Neural cell (in vitro differentiated cells): ENCODE data around the gene TMEM202. TPM values are rescaled to one million over a fixed set of nuclear protein-coding genes. Genes with fewer than 3 reads are reported as not detected.

Experiments used
- H2AFZ ChIP-seq: fragments of 200-600, 300-800 bp; sonication (generic), shearing (Covaris generic); 2 replicates; pipeline ENCODE4 v1.6.0; 2014; ENCODE audit warnings: low read depth, mild to moderate bottlenecking, antibody characterized with exemption, low read length, moderate library complexity
- H3F3A ChIP-seq: fragments of 200-600 bp; shearing (Covaris generic); 2 replicates; pipeline ENCODE4 v1.6.1; 2016; ENCODE audit warnings: mild to moderate bottlenecking, moderate library complexity, mixed read lengths, antibody characterized with exemption, low read length; ENCODE audit not compliant: insufficient read depth, poor library complexity, severe bottlenecking
- H3K27ac ChIP-seq: fragments of 200-600, 300-800 bp; sonication (generic), shearing (Covaris generic); 2 replicates; pipeline ENCODE4 v1.5.1; 2014; ENCODE audit warnings: mild to moderate bottlenecking, low read length, moderate library complexity
- H3K27me3 ChIP-seq: fragments of 300-800, 200-600 bp; sonication (generic), shearing (Covaris generic); 2 replicates; pipeline ENCODE4 v1.6.0; 2014; ENCODE audit warnings: mild to moderate bottlenecking, low read depth, low read length, moderate library complexity; ENCODE audit not compliant: insufficient read depth
- H3K36me3 ChIP-seq: fragments of 300-800, 200-600 bp; sonication (generic), shearing (Covaris generic); 2 replicates; pipeline ENCODE4 v1.5.1; 2014; ENCODE audit warnings: mild to moderate bottlenecking, antibody characterized with exemption, low read length, moderate library complexity; ENCODE audit not compliant: insufficient read depth
- H3K4me2 ChIP-seq: fragments of 300-800, 200-600 bp; sonication (generic), shearing (Covaris generic); 2 replicates; pipeline ENCODE4 v1.6.0; 2014; ENCODE audit warnings: mild to moderate bottlenecking, low read length
- H3K4me3 ChIP-seq: fragments of 300-800, 200-600 bp; sonication (generic), shearing (Covaris generic); 2 replicates; pipeline ENCODE4 v1.5.1; 2014; ENCODE audit warnings: mild to moderate bottlenecking, low read length, moderate library complexity
- H3K79me2 ChIP-seq: fragments of 200-600 bp; shearing (Covaris generic); replicated peaks from 2 replicates; pipeline ENCODE4 v1.6.0; 2014; ENCODE audit warnings: mild to moderate bottlenecking, low read length, moderate library complexity; ENCODE audit not compliant: insufficient read depth
- H3K9ac ChIP-seq: fragments of 300-800, 200-600 bp; sonication (generic), shearing (Covaris generic); 2 replicates; pipeline ENCODE4 v1.6.1; 2016; ENCODE audit warnings: mild to moderate bottlenecking, low read length, mixed read lengths
- H3K9me2 ChIP-seq: fragments of 200-600 bp; shearing (Covaris generic); 2 replicates; pipeline ENCODE4 v1.6.1; 2016; ENCODE audit warnings: mild to moderate bottlenecking, low read length, mixed read lengths; ENCODE audit not compliant: insufficient read depth
- H3K9me3 ChIP-seq: fragments of 200-600, 300-800 bp; sonication (generic), shearing (Covaris generic); 2 replicates; pipeline ENCODE4 v1.6.1; 2016; ENCODE audit warnings: mild to moderate bottlenecking, mixed run types, low read length, moderate library complexity, mixed read lengths
- H4K20me1 ChIP-seq: fragments of 200-600 bp; shearing (Covaris generic); 2 replicates; pipeline ENCODE4 v1.6.1; 2016; ENCODE audit warnings: mild to moderate bottlenecking, mixed run types; ENCODE audit not compliant: insufficient read depth
- CTCF ChIP-seq: fragments of 450-650 bp; IDR thresholded peaks from 2 replicates; pipeline ENCODE4 v1.5.1; 2014; ENCODE audit warnings: antibody characterized with exemption, mild to moderate bottlenecking, moderate library complexity; ENCODE audit not compliant: poor library complexity, severe bottlenecking
- EZH2 ChIP-seq: fragments of 200-600, 300-800 bp; shearing (Covaris generic), sonication (generic); IDR thresholded peaks from 2 replicates; pipeline ENCODE4 v1.6.1; 2014; ENCODE audit warnings: antibody characterized with exemption, low read length, borderline replicate concordance, mild to moderate bottlenecking; ENCODE audit not compliant: insufficient read depth, poor library complexity, severe bottlenecking
- MXI1 ChIP-seq: fragments of 450-650 bp; conservative IDR thresholded peaks from 2 replicates; pipeline ENCODE4 v1.6.1; 2014; ENCODE audit warnings: antibody characterized with exemption, mild to moderate bottlenecking; ENCODE audit not compliant: poor library complexity, severe bottlenecking
- POLR2AphosphoS5 ChIP-seq: IDR thresholded peaks from 2 replicates; pipeline ENCODE4 v1.6.1; 2012
- RAD21 ChIP-seq: fragments of 450-650 bp; conservative IDR thresholded peaks from 2 replicates; pipeline ENCODE4 v1.6.1; 2014; ENCODE audit warnings: antibody characterized with exemption, mild to moderate bottlenecking, moderate library complexity
- REST ChIP-seq: IDR thresholded peaks from 2 replicates; pipeline ENCODE4 v1.6.1; 2012; ENCODE audit warnings: borderline replicate concordance
- SMC3 ChIP-seq: fragments of 450-650 bp; conservative IDR thresholded peaks from 2 replicates; pipeline ENCODE4 v1.6.1; 2014; ENCODE audit warnings: antibody characterized with exemption, mild to moderate bottlenecking, moderate library complexity; ENCODE audit not compliant: poor library complexity
- polyA plus RNA-seq: library from polyadenylated mRNA; depleted of rRNA; stranded (reverse); fragments of >200 nt; gene quantifications from 2 replicates; pipeline ENCODE4 v1.2.3, GENCODE V29; 2014

Gene TMEM202
- polyA plus RNA-seq, 1 donor from 2014 or later, result not detected

- no peaks in the 10 kb centered on the region for H3K27me3 ChIP-seq
- H3K9me3 ChIP-seq, result no peaks in the 10 kb centered on the region
- no peaks in the 10 kb centered on the region for H3K79me2 ChIP-seq
- H3K4me3 ChIP-seq, result no peak overlapping the region
- H3K4me2 ChIP-seq, result no peak overlapping the region
- no peak overlapping the region for H3K27ac ChIP-seq
- no peaks in the 10 kb centered on the region for H3K9me2 ChIP-seq
- no peak for TF ChIP-seq MXI1
- TF ChIP-seq CTCF, result no peak
- TF ChIP-seq SMC3, result no peak
- no peak for TF ChIP-seq EZH2
- no peak for TF ChIP-seq POLR2AphosphoS5
- TF ChIP-seq RAD21, result no peak
- no peak for TF ChIP-seq REST
- no peaks in the 10 kb centered on the region for H3F3A ChIP-seq
- no peak overlapping the region for H2AFZ ChIP-seq
- no peaks in the 10 kb centered on the region for H3K36me3 ChIP-seq
- H4K20me1 ChIP-seq, result no peaks in the 10 kb centered on the region
- H3K9ac ChIP-seq, result no peak overlapping the region
These were observed 43.6 kb upstream of the TMEM202 start for GRCh38 chr15:72354496-72354895.

GRCh38 chr15:72358121-72358520 is 40.0 kb upstream of the TMEM202 start:
- peaks cover under 1% of the 10 kb centered on the region for H3K79me2 ChIP-seq
- no peaks in the 10 kb centered on the region for H3K9me3 ChIP-seq
- H4K20me1 ChIP-seq, result no peaks in the 10 kb centered on the region
- H3K27me3 ChIP-seq, result no peaks in the 10 kb centered on the region
- H3K4me3 ChIP-seq, result no peak overlapping the region
- H3K4me2 ChIP-seq, result no peak overlapping the region
- no peak overlapping the region for H3K27ac ChIP-seq
- no peaks in the 10 kb centered on the region for H3F3A ChIP-seq
- no peak overlapping the region for H2AFZ ChIP-seq
- no peak overlapping the region for H3K9ac ChIP-seq
- H3K9me2 ChIP-seq, result no peaks in the 10 kb centered on the region
- H3K36me3 ChIP-seq, result no peaks in the 10 kb centered on the region
- TF ChIP-seq SMC3, result no peak
- TF ChIP-seq REST, result no peak
